ENCODE data around the gene KCNH1.

DNA sequence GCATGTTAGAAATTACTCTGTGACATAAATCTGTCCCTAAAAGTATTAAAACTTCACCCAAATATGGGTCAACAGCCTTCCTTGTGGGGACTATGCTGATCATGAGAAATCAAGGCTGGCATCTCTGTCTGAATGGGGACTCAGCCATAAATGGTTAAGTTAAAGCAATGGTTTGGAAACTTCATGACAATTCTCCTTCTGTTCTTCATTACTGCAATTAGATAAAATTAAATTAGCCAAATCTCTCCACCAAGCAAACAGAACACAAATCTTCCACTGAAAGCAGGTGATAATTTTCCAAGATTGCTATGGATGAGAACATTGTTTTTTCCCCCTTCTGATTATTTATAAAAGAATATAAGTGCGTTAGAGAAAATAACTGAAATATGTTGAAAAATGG lies 346.1 kb downstream of the KCNH1 start:
- TF ChIP-seq, protein P1, sequence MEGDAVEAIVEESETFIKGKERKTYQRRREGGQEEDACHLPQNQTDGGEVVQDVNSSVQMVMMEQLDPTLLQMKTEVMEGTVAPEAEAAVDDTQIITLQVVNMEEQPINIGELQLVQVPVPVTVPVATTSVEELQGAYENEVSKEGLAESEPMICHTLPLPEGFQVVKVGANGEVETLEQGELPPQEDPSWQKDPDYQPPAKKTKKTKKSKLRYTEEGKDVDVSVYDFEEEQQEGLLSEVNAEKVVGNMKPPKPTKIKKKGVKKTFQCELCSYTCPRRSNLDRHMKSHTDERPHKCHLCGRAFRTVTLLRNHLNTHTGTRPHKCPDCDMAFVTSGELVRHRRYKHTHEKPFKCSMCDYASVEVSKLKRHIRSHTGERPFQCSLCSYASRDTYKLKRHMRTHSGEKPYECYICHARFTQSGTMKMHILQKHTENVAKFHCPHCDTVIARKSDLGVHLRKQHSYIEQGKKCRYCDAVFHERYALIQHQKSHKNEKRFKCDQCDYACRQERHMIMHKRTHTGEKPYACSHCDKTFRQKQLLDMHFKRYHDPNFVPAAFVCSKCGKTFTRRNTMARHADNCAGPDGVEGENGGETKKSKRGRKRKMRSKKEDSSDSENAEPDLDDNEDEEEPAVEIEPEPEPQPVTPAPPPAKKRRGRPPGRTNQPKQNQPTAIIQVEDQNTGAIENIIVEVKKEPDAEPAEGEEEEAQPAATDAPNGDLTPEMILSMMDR (tag by site-specific recombination; IDR thresholded peaks at IDR 0.05), result no peak
- TF ChIP-seq ZNF416 (tag by site-specific recombination; IDR thresholded peaks at IDR 0.05) (no peak), ZFP41 (tag by site-specific recombination; IDR thresholded peaks at IDR 0.05; ENCODE audit: borderline replicate concordance) (no peak), ZNF610 (tag by site-specific recombination; IDR thresholded peaks at IDR 0.05; ENCODE audit: borderline replicate concordance) (no peak)
- TF ChIP-seq, protein P2, sequence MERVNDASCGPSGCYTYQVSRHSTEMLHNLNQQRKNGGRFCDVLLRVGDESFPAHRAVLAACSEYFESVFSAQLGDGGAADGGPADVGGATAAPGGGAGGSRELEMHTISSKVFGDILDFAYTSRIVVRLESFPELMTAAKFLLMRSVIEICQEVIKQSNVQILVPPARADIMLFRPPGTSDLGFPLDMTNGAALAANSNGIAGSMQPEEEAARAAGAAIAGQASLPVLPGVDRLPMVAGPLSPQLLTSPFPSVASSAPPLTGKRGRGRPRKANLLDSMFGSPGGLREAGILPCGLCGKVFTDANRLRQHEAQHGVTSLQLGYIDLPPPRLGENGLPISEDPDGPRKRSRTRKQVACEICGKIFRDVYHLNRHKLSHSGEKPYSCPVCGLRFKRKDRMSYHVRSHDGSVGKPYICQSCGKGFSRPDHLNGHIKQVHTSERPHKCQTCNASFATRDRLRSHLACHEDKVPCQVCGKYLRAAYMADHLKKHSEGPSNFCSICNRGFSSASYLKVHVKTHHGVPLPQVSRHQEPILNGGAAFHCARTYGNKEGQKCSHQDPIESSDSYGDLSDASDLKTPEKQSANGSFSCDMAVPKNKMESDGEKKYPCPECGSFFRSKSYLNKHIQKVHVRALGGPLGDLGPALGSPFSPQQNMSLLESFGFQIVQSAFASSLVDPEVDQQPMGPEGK (tag by site-specific recombination; IDR thresholded peaks at IDR 0.05), result no peak
- TF ChIP-seq, protein P3, sequence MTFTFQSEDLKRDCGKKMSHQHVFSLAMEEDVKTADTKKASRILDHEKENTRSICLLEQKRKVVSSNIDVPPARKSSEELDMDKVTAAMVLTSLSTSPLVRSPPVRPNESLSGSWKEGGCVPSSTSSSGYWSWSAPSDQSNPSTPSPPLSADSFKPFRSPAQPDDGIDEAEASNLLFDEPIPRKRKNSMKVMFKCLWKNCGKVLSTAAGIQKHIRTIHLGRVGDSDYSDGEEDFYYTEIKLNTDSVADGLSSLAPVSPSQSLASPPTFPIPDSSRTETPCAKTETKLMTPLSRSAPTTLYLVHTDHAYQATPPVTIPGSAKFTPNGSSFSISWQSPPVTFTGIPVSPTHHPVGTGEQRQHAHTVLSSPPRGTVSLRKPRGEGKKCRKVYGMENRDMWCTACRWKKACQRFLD (tag by site-specific recombination; IDR thresholded peaks at IDR 0.05), result no peak

Data from HEK293 (cell line).